NCI-H2227 (cell line): Measurements from ENCODE around the gene ASPHD2.
"Not testable (repeated sequence)": the region's sequence is repeated elsewhere in the genome, so short reads cannot be mapped to it uniquely, and the experiment has no call there.

Experiments
- DNase-seq: peaks from one replicate; lab custom pipeline; 2025; ENCODE audit not compliant: unreplicated experiment; lab: John Stamatoyannopoulos, UW

Gene ASPHD2

GRCh38 chr22:26416256-26416655 is 12.8 kb upstream of the ASPHD2 start:
- no peak for DNase-seq

- DNase-seq = no peak
These were observed 12.3 kb upstream of the ASPHD2 start for GRCh38 chr22:26416670-26417276.

GRCh38 chr22:26417406-26417805 is 11.7 kb upstream of the ASPHD2 start:
- no peak for DNase-seq

GRCh38 chr22:26418620-26419019 is 10.4 kb upstream of the ASPHD2 start:
- no peak for DNase-seq

GRCh38 chr22:26426924-26427323 is 2.1 kb upstream of the ASPHD2 start:
- DNase-seq = no peak

GRCh38 chr22:26429458-26430286 is 612 bp downstream of the ASPHD2 start:
- no peak for DNase-seq

- no peak for DNase-seq
These were observed 1.5 kb downstream of the ASPHD2 start for GRCh38 chr22:26430600-26430999.

- no peak for DNase-seq
These were observed 2.4 kb downstream of the ASPHD2 start for GRCh38 chr22:26431261-26431995.

GRCh38 chr22:26432619-26433311 is 3.7 kb downstream of the ASPHD2 start:
- no peak for DNase-seq

- DNase-seq = no peak
These were observed 4.7 kb downstream of the ASPHD2 start for GRCh38 chr22:26433805-26434204.

- no peak for DNase-seq
These were observed 6.5 kb downstream of the ASPHD2 start for GRCh38 chr22:26435327-26436093.

- no peak for DNase-seq
These were observed 7.9 kb downstream of the ASPHD2 start for GRCh38 chr22:26436903-26437515.

GRCh38 chr22:26437694-26438392 is 8.8 kb downstream of the ASPHD2 start:
- DNase-seq = no peak

GRCh38 chr22:26438776-26439175 is 9.7 kb downstream of the ASPHD2 start:
- not testable (repeated sequence) for DNase-seq

- no peak for DNase-seq
These were observed 10.5 kb downstream of the ASPHD2 start for GRCh38 chr22:26439559-26439958.

- DNase-seq = no peak
These were observed 13.2 kb downstream of the ASPHD2 start for GRCh38 chr22:26442086-26442756.

GRCh38 chr22:26443901-26444690 is 15.0 kb downstream of the ASPHD2 start:
- DNase-seq = no peak

- DNase-seq = no peak
These were observed 15.7 kb downstream of the ASPHD2 start for GRCh38 chr22:26444777-26445176.
